ENCODE results near the gene STOM. TPM values are rescaled to one million over a fixed set of nuclear protein-coding genes. Genes with fewer than 3 reads are reported as not detected.

Gene STOM, protein sequence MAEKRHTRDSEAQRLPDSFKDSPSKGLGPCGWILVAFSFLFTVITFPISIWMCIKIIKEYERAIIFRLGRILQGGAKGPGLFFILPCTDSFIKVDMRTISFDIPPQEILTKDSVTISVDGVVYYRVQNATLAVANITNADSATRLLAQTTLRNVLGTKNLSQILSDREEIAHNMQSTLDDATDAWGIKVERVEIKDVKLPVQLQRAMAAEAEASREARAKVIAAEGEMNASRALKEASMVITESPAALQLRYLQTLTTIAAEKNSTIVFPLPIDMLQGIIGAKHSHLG
- total RNA-seq (2014; rRNA removed) (3.1 and 5.5 TPM in 2 replicates), Bru-seq, nascent RNA (percentile 41 among the genes with signal in this experiment), BruChase-seq, experiment 1, labeled RNA remaining after a 6-hour chase (percentile 47 among the genes with signal in this experiment), BruChase-seq, experiment 2, labeled RNA remaining after a 2-hour chase (percentile 47 among the genes with signal in this experiment)
- long read RNA-seq, transcript STOM-201 (7 exons, 3,010 nt) = major isoform, 28 of 37 reads
- long read RNA-seq, partial matches to known transcripts = 1 of 37 reads
- long read RNA-seq, other reads (novel, unspliced or antisense) = 8 of 37 reads

DNA sequence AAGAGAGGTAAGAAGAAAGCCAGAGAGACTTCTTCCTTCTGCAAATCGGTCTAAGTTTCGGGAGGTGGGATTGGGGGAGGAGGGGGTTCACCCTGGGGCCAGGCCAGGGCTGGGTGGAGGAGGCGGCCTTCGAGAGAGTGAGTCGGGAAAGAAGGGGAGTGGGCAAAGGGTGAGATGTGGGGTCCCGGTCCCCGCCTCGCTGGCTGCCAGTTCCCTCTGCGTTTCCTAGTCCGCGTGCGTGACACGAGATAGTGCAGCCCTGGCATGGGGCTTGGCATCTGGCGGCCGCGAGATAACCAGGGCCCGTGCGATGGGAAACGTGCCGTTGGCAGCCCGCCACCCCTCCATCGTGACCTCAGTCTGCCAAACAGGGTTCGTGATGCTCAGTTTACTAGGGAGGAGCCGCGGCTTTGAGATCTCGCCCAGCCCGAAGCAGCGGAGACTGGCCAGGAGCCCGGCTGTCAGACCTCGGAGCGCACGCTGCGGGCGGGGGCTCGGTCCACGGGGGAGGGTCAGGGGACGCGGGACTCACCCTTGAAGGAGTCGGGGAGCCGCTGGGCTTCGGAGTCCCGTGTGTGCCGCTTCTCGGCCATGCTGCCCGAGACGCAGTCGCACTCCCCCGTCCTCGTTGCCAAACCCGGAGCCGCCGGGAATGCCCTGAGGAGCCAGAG is at the start of gene STOM:
Gene STOM (minus strand): TSS at position 656 of the 671 bp plus-strand sequence. CDS start 63 bp downstream, at position 593.
- Histone ChIP-seq H3F3A (ENCODE audit: low read length, unreplicated experiment) (no peaks in the 10 kb centered on the region), H3K27ac (ENCODE audit: low read length) (no peak within 1 kb of the TSS), H3K4me2 (ENCODE audit: low read length) (peak within 1 kb of the TSS; percentile 89), H3K79me2 (ENCODE audit: low read length) (no peaks in the 10 kb centered on the region), H2AFZ (ENCODE audit: low read length) (peak within 1 kb of the TSS; percentile 89), H3K9ac (ENCODE audit: low read length) (peak within 1 kb of the TSS; percentile 56), H3K4me3 (ENCODE audit: low read length) (peak within 1 kb of the TSS; percentile 71), H3K27me3 (ENCODE audit: low read length) (no peaks in the 10 kb centered on the region), H4K20me1 (ENCODE audit: low read length) (no peaks in the 10 kb centered on the region), H3K9me3 (ENCODE audit: low read length) (no peaks in the 10 kb centered on the region), H3K9me2 (replicated peaks; ENCODE audit: low read length) (no peaks in the 10 kb centered on the region), H3K36me3 (ENCODE audit: low read depth, low read length) (no peaks in the 10 kb centered on the region), H3K4me1 (ENCODE audit: insufficient read depth, low read length) (peaks cover 27% of the 10 kb centered on the region)
- POLR2A ChIA-PET (ENCODE audit: unreplicated experiment) = no interaction called here
- CTCF ChIA-PET = no interaction called here
- intact Hi-C loops (cut with micrococcal nuclease) = no loop called here
- DNase-seq (peak; percentile 22), ATAC-seq (peak; percentile 46)
- no peak for TF ChIP-seq EZH2 (IDR thresholded peaks at IDR 0.05; ENCODE audit: low read length, unreplicated experiment)
- TF ChIP-seq EZH2phosphoT487 (IDR thresholded peaks at IDR 0.05; ENCODE audit: borderline replicate concordance, low read length) = no peak
- BruUV-seq (replicated peaks) = TSS peak; percentile 56

DNA sequence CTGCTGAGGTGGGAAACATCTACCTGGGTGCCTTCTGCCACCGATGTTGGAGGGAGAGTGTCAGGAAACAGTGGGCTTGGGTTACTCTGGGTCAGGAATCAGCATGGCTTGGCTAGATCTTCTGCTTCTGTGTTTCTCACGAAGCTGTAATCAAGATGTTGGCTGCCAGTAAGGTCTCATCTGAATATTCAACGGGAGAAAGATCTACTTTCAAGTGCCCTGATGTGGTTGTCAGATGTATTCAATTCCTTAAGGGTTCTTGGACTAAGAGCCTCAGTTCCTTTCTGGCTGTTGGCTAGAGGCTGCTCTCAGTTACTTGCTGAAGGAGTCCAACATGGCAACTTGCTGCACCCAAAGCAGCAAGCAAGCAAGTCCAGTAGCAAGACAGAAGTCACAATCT is 41.9 kb upstream of the STOM start:
- no peak overlapping the region for H3K9ac ChIP-seq (ENCODE audit: low read length)
- H3K36me3 ChIP-seq (ENCODE audit: low read depth, low read length) = no peaks in the 10 kb centered on the region
- H3K27ac ChIP-seq (ENCODE audit: low read length) = no peak overlapping the region
- POLR2A ChIA-PET (ENCODE audit: unreplicated experiment) = no interaction called here
- no peaks in the 10 kb centered on the region for H3K79me2 ChIP-seq (ENCODE audit: low read length)
- no peak overlapping the region for H3K4me3 ChIP-seq (ENCODE audit: low read length)
- DNase-seq (no peak), ATAC-seq (no peak)
- no TSS peak for BruUV-seq (replicated peaks)
- no peak overlapping the region for H2AFZ ChIP-seq (ENCODE audit: low read length)
- no peak for TF ChIP-seq CTCF (conservative IDR thresholded peaks at IDR 0.05; ENCODE audit: low read depth, low read length)
- no peak for TF ChIP-seq EZH2phosphoT487 (IDR thresholded peaks at IDR 0.05; ENCODE audit: borderline replicate concordance, low read length)
- TF ChIP-seq EZH2 (IDR thresholded peaks at IDR 0.05; ENCODE audit: low read length, unreplicated experiment) = no peak
- H3F3A ChIP-seq (ENCODE audit: low read length, unreplicated experiment) = no peaks in the 10 kb centered on the region
- no peak overlapping the region for H3K4me2 ChIP-seq (ENCODE audit: low read length)
- H3K9me2 ChIP-seq (replicated peaks; ENCODE audit: low read length) = no peaks in the 10 kb centered on the region
- H4K20me1 ChIP-seq (ENCODE audit: low read length) = no peaks in the 10 kb centered on the region
- H3K9me3 ChIP-seq (ENCODE audit: low read length) = 0 out of 2 replicates have a peak, but pooled peaks cover under 1% of the 10 kb centered on the region
- no peaks in the 10 kb centered on the region for H3K27me3 ChIP-seq (ENCODE audit: low read length)
- CTCF ChIA-PET = no interaction called here
- no peaks in the 10 kb centered on the region for H3K4me1 ChIP-seq (ENCODE audit: insufficient read depth, low read length)
- intact Hi-C loops (cut with micrococcal nuclease) = no loop called here

GRCh38 chr9:121405899-121406298 is 35.8 kb upstream of the STOM start:
- no peaks in the 10 kb centered on the region for H3K4me1 ChIP-seq (ENCODE audit: insufficient read depth, low read length)
- no peaks in the 10 kb centered on the region for H3K79me2 ChIP-seq (ENCODE audit: low read length)
- H3K27me3 ChIP-seq (ENCODE audit: low read length) = no peaks in the 10 kb centered on the region
- H3K4me2 ChIP-seq (ENCODE audit: low read length) = no peak overlapping the region
- H3K9ac ChIP-seq (ENCODE audit: low read length) = no peak overlapping the region
- H2AFZ ChIP-seq (ENCODE audit: low read length) = no peak overlapping the region
- H3K27ac ChIP-seq (ENCODE audit: low read length) = no peak overlapping the region
- intact Hi-C loops (cut with micrococcal nuclease) = no loop called here
- ATAC-seq (no peak), DNase-seq (no peak)
- no peaks in the 10 kb centered on the region for H4K20me1 ChIP-seq (ENCODE audit: low read length)
- H3K36me3 ChIP-seq (ENCODE audit: low read depth, low read length) = no peaks in the 10 kb centered on the region
- BruUV-seq (replicated peaks) = no TSS peak
- H3K9me3 ChIP-seq (ENCODE audit: low read length) = peaks cover 9% of the 10 kb centered on the region; the same call in 1 of the 2 replicates
- no peak overlapping the region for H3K4me3 ChIP-seq (ENCODE audit: low read length)
- TF ChIP-seq CTCF (conservative IDR thresholded peaks at IDR 0.05; ENCODE audit: low read depth, low read length) = no peak
- TF ChIP-seq EZH2phosphoT487 (IDR thresholded peaks at IDR 0.05; ENCODE audit: borderline replicate concordance, low read length) = no peak
- TF ChIP-seq EZH2 (IDR thresholded peaks at IDR 0.05; ENCODE audit: low read length, unreplicated experiment) = no peak
- ChIA-PET CTCF (no interaction called here), POLR2A (ENCODE audit: unreplicated experiment) (no interaction called here)
- no peaks in the 10 kb centered on the region for H3F3A ChIP-seq (ENCODE audit: low read length, unreplicated experiment)
- H3K9me2 ChIP-seq (replicated peaks; ENCODE audit: low read length) = no peaks in the 10 kb centered on the region
